K562 (cell line): ENCODE data around the gene RNH1. TPM values are rescaled to one million over a fixed set of nuclear protein-coding genes. Genes with fewer than 3 reads are reported as not detected.

Source experiments
- ATAC-seq: fragments of 200-7000 bp; cut with Tn5 transposase; 3 replicates; pipeline ENCODE4 v1.9.1; 2020; ENCODE audit warnings: moderate library complexity
- BruUV-seq: library from RNA; stranded (reverse); fragments of 400-500 nt; replicated peaks from 2 replicates; lab custom pipeline; 2021; lab: Mats Ljungman, UMichigan
- CTCF ChIA-PET: fragments of 300-600 bp; formaldehyde crosslinking; extraction: SDS; loops from one replicate; lab custom pipeline; 2021; ENCODE audit warnings: low intra/inter-chr PET ratio; lab: Yijun Ruan, JAX
- POLR2A ChIA-PET: fragments of 300-600, 350-650 bp; sonication (Branson Sonifier 250); formaldehyde crosslinking; extraction: SDS; loops from one replicate; lab custom pipeline; 2021; ENCODE audit warnings: antibody characterized with exemption, inconsistent platforms; lab: Yijun Ruan, JAX
- DNase-seq, 4 experiments: peaks; one replicate each; pipeline versions ENCODE4 v3.0.0 to v3.0.0-alpha.2; 2011 to 2018; ENCODE audit warnings: low spot score in 3 of 4, mixed read lengths in 3 of 4; ENCODE audit errors: extremely low read depth in 1 of 4
- FAIRE-seq: peaks from 2 replicates; lab custom pipeline; 2011; peaks lifted over from hg19 to GRCh38; lab: Jason Lieb, UNC
- H2AFZ ChIP-seq: 2 replicates; pipeline ENCODE4 v1.6.0; 2011; ENCODE audit warnings: low read depth, low read length, control low read depth, inconsistent platforms
- H3K27ac ChIP-seq: fragments of 200-600 bp; 3 replicates; pipeline ENCODE4 v1.8.0; 2011; ENCODE audit warnings: low read depth, mild to moderate bottlenecking, control low read depth, inconsistent platforms, low read length, moderate library complexity, mixed read lengths; ENCODE audit errors: extremely low read depth
- H3K27me3 ChIP-seq, 2 experiments: fragments of 300-600 bp in 1 of 2; 2 replicates in 1 of 2; 3 replicates in 1 of 2; pipeline versions ENCODE4 v1.6.0 to v1.8.0; 2011; ENCODE audit warnings: inconsistent platforms in 2 of 2, low read length in 2 of 2, mild to moderate bottlenecking in 1 of 2, mixed read lengths in 1 of 2, moderate library complexity in 1 of 2; ENCODE audit not compliant: control insufficient read depth in 2 of 2, insufficient read depth in 2 of 2
- H3K36me3 ChIP-seq: fragments of 300-600 bp; 3 replicates; pipeline ENCODE4 v1.8.0; 2011; ENCODE audit warnings: mild to moderate bottlenecking, low read length, inconsistent platforms; ENCODE audit not compliant: control insufficient read depth, insufficient read depth
- H3K4me1 ChIP-seq, 2 experiments: fragments of 200-600 bp in 1 of 2; replicated peaks in 1 of 2; 2 replicates in 1 of 2; 3 replicates in 1 of 2; pipeline versions ENCODE4 v1.5.1 to v1.8.0; 2011; ENCODE audit warnings: inconsistent platforms in 2 of 2, low read length in 2 of 2, mild to moderate bottlenecking in 1 of 2, mixed read lengths in 1 of 2, moderate library complexity in 1 of 2; ENCODE audit not compliant: control insufficient read depth in 2 of 2, insufficient read depth in 2 of 2
- H3K4me2 ChIP-seq: 2 replicates; pipeline ENCODE4 v1.6.1; 2011; ENCODE audit warnings: low read length, control low read depth, inconsistent platforms, mixed read lengths; ENCODE audit not compliant: insufficient read depth
- H3K4me3 ChIP-seq: fragments of 200-600 bp; sonication (generic), shearing (Covaris generic); 2 replicates; pipeline ENCODE4 v1.5.1; 2016; ENCODE audit warnings: control low read depth, inconsistent platforms
- H3K79me2 ChIP-seq: fragments of 200-600 bp; 3 replicates; pipeline ENCODE4 v1.8.0; 2011; ENCODE audit warnings: low read length, inconsistent platforms; ENCODE audit not compliant: control insufficient read depth, insufficient read depth
- H3K9ac ChIP-seq, 2 experiments: 2 replicates each; pipeline versions ENCODE4 v1.6.0 to v1.6.1; 2011; ENCODE audit warnings: low read depth in 2 of 2, low read length in 2 of 2, control low read depth in 1 of 2, inconsistent platforms in 1 of 2, mild to moderate bottlenecking in 1 of 2, mixed read lengths in 1 of 2; ENCODE audit not compliant: insufficient read depth in 1 of 2
- H3K9me1 ChIP-seq: one replicate; pipeline ENCODE4 v1.6.0; 2011; ENCODE audit warnings: inconsistent platforms, mild to moderate bottlenecking, low read length, moderate library complexity; ENCODE audit not compliant: control insufficient read depth, insufficient read depth
- H3K9me3 ChIP-seq: replicated peaks from 2 replicates; pipeline ENCODE4 v1.5.1; 2011; ENCODE audit warnings: low read depth, low read length, inconsistent platforms; ENCODE audit not compliant: control insufficient read depth, insufficient read depth
- H4K20me1 ChIP-seq: replicated peaks from 2 replicates; pipeline ENCODE4 v1.6.1; 2011; ENCODE audit warnings: low read length, inconsistent platforms, mixed read lengths; ENCODE audit not compliant: control insufficient read depth, insufficient read depth
- COPS2 ChIP-seq: fragments of 450-650 bp; conservative IDR thresholded peaks from 2 replicates; pipeline ENCODE4 v1.6.1; 2016; ENCODE audit warnings: mild to moderate bottlenecking, moderate library complexity
- HDAC1 ChIP-seq, 2 experiments: fragments of 450-650 bp; IDR thresholded peaks; 2 replicates each; pipeline ENCODE4 v1.6.1; 2016 to 2017; ENCODE audit warnings: inconsistent platforms in 1 of 2, mild to moderate bottlenecking in 1 of 2, moderate library complexity in 1 of 2
- POLR2AphosphoS2 ChIP-seq: IDR thresholded peaks from 2 replicates; pipeline ENCODE4 v1.6.1; 2012; ENCODE audit warnings: low read length, improper control_type of control experiment
- POLR2G ChIP-seq: fragments of 200-400 bp; formaldehyde crosslinking; IDR thresholded peaks from 2 replicates; pipeline ENCODE4 v1.6.1; 2017; ENCODE audit warnings: low read depth, mild to moderate bottlenecking, antibody characterized with exemption, low read length, moderate library complexity
- SREBF1 ChIP-seq: fragments of 150-350 bp; IDR thresholded peaks from 2 replicates; pipeline ENCODE4 v1.6.1; 2014; ENCODE audit warnings: antibody characterized with exemption, low read depth, low read length, borderline replicate concordance
- ZFX ChIP-seq: sonication (generic); formaldehyde crosslinking; IDR thresholded peaks from 2 replicates; pipeline ENCODE4 v1.8.0; 2022; ENCODE audit warnings: mild to moderate bottlenecking, missing genetic modification reagents, moderate library complexity
- ZNF668 ChIP-seq: fragments of 250-450 bp; sonication (Bioruptor Pico); IDR thresholded peaks from 2 replicates; pipeline ENCODE4 v1.8.0; 2022; ENCODE audit warnings: mild to moderate bottlenecking, inconsistent platforms
- WGBS: fragments of 100-300 bp; shearing (Covaris generic); methylation state at CpG from one replicate; pipeline ENCODE4 v1.1.6; 2016; ENCODE audit warnings: low coverage, mixed read lengths; ENCODE audit not compliant: insufficient coverage; ENCODE audit errors: missing lambda C conversion rate; 5-methylcytosine and 5-hydroxymethylcytosine counted together
- in situ Hi-C: fragments of 300-500 bp; cut with MboI; formaldehyde crosslinking; loops from 4 replicates; pipeline ENCODE4 v1.15.0; 2018; ENCODE audit warnings: inconsistent platforms, mixed read lengths
- intact Hi-C: fragments of 100-400 bp; cut with micrococcal nuclease; formaldehyde crosslinking; loops from 2 replicates; pipeline ENCODE4 v1.14.2; 2022
- polyA plus RNA-seq, 8 experiments: library from polyadenylated mRNA; depleted of rRNA in 4 of 8; stranded (reverse) in 5 of 8; unstranded in 3 of 8; fragments of >200 nt; fragmentation: Nextera tagmentation in 2 of 8; fragmentation: Illumina TruSeq in 1 of 8; extraction: Ambion mirVana in 2 of 8; extraction: Trizol in 1 of 8; gene quantifications; 2 replicates each; pipeline versions ENCODE4 v1.2.1 to v1.2.3, GENCODE V29; 2011 to 2014; ENCODE audit warnings: inconsistent platforms in 1 of 8, missing spikeins in 1 of 8
- total RNA-seq, 7 experiments: library from RNA; depleted of rRNA in 6 of 7; stranded (reverse); fragments of >200 nt in 6 of 7; fragmentation: Illumina TruSeq in 2 of 7; extraction: Trizol in 2 of 7; gene quantifications; 2 replicates each; pipeline versions ENCODE4 v1.2.1 to v1.2.3, GENCODE V29; 2011 to 2021; ENCODE audit warnings: low replicate concordance in 1 of 7
- TF ChIP-seq, protein P1 (sequence below): fragments of 200-800 bp; sonication (Bioruptor generic); IDR thresholded peaks from 2 replicates; pipeline ENCODE4 v1.6.1; 2016; ENCODE audit warnings: missing genetic modification characterization, missing compliant biosample characterization

The RNH1 gene
- total and polyA plus RNA-seq, 9 of the 15 experiments (the other 6 are each of a cell fraction or from before 2014, with no cell fraction given): 2.5 to 160 (median 44.3) TPM

DNA sequence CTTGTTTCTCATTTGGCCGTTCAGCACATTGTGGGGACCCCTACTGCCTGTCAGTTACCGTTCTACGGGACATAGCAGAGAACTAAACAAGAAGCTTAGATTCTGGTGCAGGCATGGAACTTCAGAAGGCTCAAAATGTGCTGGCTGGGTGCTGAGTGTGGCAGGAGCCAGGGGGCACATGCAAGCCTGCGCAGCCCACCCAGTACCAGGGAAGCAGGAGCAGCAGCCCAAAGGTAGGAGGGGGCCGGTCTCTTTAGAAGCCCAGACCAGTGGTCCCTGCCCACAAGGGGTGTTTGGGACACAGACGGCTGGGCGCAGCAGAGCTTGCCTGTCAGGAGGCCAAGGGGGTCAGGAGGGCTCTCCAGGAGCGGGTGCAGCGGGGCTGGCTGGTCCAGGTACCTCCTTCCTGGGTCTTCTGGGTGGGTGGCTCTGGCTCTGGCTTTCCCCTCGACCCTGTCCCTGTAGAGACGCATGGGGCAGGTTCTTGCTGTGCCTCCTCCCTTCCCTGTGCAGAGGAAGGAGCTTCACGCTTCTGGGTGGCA lies 54.8 kb downstream of the RNH1 start (continued):
- TF ChIP-seq, protein P1, sequence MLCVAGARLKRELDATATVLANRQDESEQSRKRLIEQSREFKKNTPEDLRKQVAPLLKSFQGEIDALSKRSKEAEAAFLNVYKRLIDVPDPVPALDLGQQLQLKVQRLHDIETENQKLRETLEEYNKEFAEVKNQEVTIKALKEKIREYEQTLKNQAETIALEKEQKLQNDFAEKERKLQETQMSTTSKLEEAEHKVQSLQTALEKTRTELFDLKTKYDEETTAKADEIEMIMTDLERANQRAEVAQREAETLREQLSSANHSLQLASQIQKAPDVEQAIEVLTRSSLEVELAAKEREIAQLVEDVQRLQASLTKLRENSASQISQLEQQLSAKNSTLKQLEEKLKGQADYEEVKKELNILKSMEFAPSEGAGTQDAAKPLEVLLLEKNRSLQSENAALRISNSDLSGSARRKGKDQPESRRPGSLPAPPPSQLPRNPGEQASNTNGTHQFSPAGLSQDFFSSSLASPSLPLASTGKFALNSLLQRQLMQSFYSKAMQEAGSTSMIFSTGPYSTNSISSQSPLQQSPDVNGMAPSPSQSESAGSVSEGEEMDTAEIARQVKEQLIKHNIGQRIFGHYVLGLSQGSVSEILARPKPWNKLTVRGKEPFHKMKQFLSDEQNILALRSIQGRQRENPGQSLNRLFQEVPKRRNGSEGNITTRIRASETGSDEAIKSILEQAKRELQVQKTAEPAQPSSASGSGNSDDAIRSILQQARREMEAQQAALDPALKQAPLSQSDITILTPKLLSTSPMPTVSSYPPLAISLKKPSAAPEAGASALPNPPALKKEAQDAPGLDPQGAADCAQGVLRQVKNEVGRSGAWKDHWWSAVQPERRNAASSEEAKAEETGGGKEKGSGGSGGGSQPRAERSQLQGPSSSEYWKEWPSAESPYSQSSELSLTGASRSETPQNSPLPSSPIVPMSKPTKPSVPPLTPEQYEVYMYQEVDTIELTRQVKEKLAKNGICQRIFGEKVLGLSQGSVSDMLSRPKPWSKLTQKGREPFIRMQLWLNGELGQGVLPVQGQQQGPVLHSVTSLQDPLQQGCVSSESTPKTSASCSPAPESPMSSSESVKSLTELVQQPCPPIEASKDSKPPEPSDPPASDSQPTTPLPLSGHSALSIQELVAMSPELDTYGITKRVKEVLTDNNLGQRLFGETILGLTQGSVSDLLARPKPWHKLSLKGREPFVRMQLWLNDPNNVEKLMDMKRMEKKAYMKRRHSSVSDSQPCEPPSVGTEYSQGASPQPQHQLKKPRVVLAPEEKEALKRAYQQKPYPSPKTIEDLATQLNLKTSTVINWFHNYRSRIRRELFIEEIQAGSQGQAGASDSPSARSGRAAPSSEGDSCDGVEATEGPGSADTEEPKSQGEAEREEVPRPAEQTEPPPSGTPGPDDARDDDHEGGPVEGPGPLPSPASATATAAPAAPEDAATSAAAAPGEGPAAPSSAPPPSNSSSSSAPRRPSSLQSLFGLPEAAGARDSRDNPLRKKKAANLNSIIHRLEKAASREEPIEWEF: no peak
- TF ChIP-seq COPS2 (no peak), HDAC1 (IDR thresholded peaks at IDR 0.05) (no peak), SREBF1 (no peak)

DNA sequence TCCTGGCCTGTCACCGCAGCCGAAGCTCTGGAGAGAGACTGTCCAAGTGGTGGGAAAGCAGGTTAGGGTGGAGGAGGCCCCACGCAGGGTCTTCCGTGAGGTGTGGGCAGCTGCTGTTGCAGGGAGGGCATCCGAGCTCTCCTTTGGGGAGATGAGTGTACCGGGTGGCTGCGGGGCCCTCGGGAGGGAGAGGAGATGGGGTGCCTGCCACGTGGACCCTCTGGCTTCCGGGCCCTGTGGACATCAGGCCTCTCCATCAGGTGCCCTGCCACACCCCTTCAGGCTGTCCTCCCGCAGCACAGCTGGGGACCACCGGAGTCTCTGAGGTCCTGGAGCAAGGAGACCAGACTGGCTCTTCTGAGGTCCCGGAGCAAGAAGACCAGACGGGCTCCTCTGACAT lies 55.3 kb downstream of the RNH1 start:
- ATAC-seq: no peak
- Histone ChIP-seq H3K9ac (peak overlapping the region; percentile 93 to 100; a peak in 3 of 4 replicates), H3K79me2 (peaks cover 82% of the 10 kb centered on the region)

More for the DNA sequence above, 55.3 kb downstream of the RNH1 start:
- no TSS peak for BruUV-seq
- H3K36me3 ChIP-seq: peaks cover 53% of the 10 kb centered on the region; the same call in 2 of the 3 replicates
- H3K27ac ChIP-seq: no peak overlapping the region
- no peaks in the 10 kb centered on the region for H3K9me3 ChIP-seq
- FAIRE-seq: no peak
- intact Hi-C loops (no loop called here), in situ Hi-C loops (loop anchor here (5.0 kb wide), 1 partner anchor 51 kb away; no protein-coding TSS in a partner anchor)
- no peaks in the 10 kb centered on the region for H3K27me3 ChIP-seq
- no peaks in the 10 kb centered on the region for H4K20me1 ChIP-seq
- ChIA-PET POLR2A (interaction anchor here (0.6 to 2.0 kb wide), 3 partner anchors 9 to 215 kb away, joined by 3 to 16 read pairs (median 4); no protein-coding TSS in a partner anchor), CTCF (interaction anchor here (0.6 kb wide), 1 partner anchor 273 kb away, joined by 3 read pairs; no protein-coding TSS in a partner anchor)
- no peak overlapping the region for H2AFZ ChIP-seq
- 85% methylated on average over 6 of the region's 14 CpGs for WGBS
- no peak for TF ChIP-seq POLR2AphosphoS2
- 0 out of 2 replicates have a peak, but pooled peaks have one; percentile 14 for TF ChIP-seq POLR2G
- TF ChIP-seq ZNF668 (CRISPR knock-in tag): no peak
- TF ChIP-seq ZFX (CRISPR knock-in tag): 0 out of 2 replicates have a peak, but pooled peaks have one; percentile 7
- H3K4me3 ChIP-seq: peak overlapping the region; percentile 99
- no peaks in the 10 kb centered on the region for H3K9me1 ChIP-seq
- DNase-seq: no peak
- peak overlapping the region; percentile 82 for H3K4me2 ChIP-seq
- H3K4me1 ChIP-seq: peaks cover 22 to 74% of the 10 kb centered on the region in 2 experiments; a peak in 4 of 5 replicates
